Raji (cell line): Measurements from ENCODE around the gene SEMA5A.

Source experiments
- POLR2A ChIP-seq: IDR thresholded peaks from 2 replicates; pipeline ENCODE4 v1.6.1; 2011; ENCODE audit warnings: low read depth, low read length, control low read depth; ENCODE audit not compliant: insufficient read depth

Gene SEMA5A

DNA sequence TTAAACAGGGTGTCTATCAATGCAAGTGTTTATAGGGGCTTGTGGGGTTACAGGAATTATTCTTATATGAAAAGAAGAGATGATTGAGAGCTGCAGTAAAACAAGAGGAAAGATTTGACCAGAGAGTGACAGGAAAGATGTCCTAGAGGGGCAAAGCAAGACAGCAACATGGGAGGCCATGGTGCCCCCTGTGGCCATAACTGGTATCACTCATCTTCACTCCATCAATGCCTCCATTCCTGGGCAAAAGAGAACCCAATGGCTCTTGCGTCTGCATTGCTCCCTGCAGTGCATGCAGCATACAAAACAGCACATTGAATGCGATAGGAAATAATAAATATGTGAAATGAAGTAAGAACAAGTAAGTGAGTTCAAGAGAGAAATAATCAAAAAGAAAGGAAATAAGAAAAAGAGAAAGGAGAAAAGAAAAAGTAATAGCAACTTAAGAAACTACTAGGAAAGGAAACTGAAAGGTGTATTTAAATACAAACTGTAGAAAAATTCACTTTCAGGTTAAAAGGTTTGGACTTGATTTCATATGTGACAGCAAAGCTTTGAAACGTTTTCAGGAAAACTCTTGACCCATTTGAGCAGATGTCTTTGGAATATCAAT is 206.6 kb downstream of the SEMA5A start:
- no peak for TF ChIP-seq POLR2A

DNA sequence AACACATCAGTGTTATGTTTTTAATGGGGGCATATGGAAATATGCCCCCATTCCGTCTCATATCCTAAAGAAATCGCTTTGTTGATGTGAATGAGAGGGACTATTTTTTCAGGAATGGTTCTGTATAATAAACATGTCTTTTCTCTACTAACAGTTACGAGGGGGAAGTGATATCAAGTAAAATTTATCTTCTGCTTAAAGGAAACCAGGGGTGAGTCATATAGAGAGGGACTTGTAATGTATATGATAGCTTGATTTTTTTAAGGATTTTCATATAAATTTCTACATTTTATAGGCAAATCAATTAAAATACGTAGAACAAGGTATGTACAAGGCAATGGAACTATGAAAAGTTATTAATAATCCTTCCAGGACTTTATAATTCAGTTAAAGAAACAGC is 207.1 kb downstream of the SEMA5A start:
- TF ChIP-seq POLR2A = no peak

DNA sequence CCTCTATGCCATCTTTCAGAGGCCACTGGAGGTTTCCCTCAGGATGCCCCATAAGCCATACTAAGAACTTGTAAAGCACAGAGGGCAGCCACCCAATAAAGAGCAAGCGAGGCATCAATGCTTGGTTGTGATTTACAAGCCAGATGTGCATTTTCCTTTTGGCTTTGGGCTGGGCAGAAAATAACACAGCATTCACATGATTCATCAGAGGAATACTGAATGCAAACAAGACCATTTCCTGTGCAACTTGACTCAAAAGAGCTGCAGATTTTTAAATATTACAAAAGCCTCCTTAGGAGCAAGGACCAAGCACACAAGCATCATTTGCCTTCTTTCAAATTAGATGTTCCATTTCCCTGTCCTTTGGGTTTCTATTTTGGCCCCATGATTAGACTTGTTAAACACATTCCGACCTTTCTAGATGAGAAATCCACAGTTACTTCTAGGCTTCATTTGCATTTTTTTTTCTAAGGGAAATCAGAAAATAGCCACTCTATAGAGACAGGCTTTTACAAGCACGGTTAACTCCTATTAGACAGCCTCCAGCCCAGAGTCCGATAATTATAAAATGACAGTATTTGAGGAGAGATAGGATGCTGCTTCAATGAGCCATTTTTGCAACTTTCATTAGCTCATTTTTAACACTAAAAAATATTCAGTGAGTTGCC is 207.8 kb downstream of the SEMA5A start:
- no peak for TF ChIP-seq POLR2A

DNA sequence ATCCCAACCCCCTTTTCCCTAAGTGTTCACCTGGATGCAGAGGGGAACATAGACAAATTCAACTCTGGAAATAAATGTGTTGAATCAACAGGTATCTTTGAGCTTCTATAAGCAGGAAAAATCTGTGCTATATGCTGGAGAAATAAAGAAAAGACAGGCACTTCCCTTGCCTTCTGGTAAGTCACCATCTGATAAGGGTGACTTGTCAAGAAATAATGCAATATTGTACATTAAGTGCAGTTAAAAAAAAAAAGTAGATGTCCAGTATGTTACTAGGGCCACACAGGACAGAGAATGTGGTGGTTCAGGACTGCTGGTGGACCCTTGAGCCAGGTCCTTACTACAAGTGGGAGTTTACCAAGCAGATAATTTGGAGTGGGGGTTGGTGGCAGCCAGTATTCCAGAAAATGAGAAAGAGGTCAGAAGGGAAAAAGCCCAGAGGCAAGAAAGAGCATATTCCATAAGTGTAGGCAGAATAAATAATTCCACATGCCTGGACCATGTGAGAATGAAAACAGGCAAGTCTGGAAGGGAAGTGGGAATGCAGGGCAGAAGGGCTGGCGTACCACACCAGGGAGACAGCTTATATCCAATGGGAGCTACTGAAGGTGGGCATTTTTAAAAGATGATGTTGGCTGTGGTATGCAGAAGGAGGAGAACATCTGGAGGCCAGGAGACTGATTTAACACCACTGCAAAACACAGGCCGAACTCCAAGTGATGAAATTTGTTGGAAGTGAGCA is 209.9 kb downstream of the SEMA5A start:
- no peak for TF ChIP-seq POLR2A

DNA sequence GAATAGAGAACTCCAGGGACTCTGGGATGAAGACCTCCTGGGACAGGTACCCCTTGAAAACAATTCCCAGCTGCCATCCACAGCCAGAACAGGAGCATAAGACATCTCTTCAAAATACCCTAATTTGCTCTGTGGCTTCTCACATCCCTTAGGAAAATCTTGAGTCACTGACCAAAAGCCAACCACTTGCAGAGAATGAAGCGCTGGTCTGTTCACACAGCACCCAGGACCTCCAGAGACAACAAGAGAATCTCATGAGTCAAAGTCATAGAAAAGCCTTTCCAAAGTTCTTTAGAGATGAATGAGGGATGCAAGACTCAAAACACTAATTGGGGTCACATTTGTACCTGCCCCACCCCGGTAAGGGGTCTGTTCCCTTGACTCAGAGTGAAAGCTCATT is 210.6 kb downstream of the SEMA5A start:
- TF ChIP-seq POLR2A = no peak

DNA sequence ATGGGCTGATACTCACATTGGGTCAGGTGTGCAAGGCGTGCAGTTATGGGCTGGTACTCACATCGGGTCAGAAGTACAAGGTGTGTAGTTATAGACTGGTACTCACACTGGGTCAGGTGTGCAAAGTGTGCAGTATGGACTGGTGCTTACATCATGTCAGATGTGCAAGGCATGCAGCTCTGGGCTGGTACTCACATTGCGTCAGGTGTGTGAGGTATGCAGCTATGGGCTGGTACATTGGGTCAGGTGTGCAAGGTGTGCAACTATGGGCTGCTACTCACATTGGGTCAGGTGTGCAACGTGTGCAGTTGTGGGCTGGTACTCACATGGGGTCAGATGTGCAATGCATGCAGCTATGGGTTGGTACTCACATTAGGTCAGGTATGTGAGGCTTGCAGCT is 213.8 kb downstream of the SEMA5A start:
- no peak for TF ChIP-seq POLR2A

DNA sequence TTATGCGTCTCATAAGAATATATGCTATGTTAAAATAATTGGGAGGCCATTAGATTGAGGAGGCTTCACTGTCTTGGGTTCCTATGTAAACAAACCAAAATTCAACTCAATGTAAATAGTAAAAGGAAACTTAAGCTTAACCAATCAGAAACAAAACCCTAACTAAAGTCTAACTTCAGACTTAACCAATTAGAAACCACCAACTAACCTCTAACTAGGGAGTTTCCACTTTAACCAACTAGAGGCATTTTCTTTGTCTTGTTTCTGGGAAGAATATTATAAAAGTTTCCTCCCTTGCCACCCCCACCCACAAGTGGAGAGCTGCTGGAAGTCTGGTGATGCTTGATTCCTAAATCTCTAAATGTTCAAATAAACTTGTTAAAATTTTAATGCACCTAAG is 214.5 kb downstream of the SEMA5A start:
- TF ChIP-seq POLR2A = no peak

DNA sequence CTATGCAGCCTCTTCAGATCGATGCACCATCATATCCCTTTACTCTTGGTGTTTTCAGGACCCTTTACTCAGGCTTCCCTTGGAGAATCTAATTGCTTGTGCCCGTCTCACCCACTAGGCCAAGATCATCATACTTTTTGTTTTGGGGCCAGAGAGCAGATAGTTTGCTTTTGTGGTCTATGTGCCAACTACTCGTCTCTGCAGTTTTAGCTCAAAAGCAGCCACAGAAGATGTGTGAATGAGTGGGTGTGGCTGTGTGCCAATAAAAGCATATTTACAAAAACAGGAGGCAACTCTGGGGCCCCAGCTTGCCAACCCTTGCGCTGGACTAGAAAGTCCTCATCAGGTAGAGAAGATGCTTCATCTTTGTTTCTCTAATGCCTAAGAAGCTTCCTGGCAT is 216.8 kb downstream of the SEMA5A start:
- no peak for TF ChIP-seq POLR2A

DNA sequence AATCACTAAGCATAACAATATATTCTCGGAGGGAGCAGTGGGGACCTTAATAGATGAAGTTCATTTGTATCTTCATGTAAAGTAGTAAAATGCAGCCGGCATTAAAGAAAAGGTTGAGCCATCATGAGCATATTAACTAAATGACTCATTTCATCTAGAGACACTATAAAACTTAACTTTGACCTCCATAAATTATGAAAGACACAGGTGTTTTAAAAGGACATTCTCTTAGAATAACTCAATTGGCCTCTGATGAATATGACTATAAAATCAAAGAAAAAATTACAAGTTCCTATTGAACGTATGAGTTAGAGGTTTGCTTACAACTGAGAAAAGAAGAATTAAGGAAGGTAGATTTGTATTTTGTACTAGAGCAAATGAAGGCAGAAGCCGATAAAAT is 220.3 kb downstream of the SEMA5A start:
- TF ChIP-seq POLR2A = no peak

DNA sequence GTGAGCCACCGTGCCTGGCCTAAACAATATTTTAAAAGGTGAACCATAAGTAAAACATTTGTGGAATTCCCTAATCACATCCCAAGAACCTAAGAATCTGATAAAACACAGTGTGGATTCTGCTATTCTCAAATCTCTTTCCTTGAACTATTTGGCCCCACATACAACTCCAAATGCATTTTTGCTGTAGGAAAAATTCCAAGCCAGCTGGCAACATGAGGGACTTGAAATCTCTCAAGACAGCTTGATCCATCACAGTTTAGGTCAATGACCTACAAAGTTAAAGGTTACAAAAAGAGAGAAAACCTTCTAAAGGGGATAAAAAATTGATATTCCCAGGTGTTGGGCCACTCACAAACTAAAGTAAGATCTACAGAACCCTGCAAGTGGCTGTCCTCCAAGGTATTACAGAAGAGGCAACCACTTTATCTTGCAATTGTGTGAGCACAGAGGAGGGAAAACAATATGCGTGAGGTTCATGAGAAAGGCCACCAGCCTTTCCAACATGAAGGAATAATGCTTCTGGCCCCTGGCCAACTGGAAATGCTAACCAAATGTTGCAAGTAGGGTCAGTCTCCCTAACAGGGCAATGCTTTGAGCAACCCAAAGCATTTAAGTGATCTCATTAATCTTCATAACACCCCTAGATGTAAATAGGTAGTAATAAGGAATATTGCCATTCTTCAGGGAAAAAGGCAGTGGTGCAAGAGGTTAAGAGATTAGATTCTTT is 221.4 kb downstream of the SEMA5A start:
- TF ChIP-seq POLR2A = no peak

DNA sequence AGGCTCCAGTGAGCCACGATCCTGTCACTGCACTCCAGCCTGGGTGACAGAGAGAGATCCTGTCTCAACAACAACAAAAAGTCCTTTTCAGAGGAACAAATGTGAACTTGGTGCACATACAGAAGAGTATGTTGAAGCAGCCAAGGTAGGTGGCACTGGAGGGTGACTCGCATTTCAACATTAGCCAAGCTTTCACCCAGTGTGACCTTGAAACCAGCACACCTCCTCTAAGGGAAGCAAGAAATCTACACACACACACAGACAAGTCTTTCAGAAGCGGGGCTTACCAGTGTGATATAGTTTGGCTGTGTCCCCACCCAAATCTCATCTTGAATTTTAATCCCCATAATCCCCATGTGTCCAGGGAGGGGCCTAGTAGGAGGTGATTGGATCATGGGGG is 225.2 kb downstream of the SEMA5A start:
- TF ChIP-seq POLR2A = no peak

DNA sequence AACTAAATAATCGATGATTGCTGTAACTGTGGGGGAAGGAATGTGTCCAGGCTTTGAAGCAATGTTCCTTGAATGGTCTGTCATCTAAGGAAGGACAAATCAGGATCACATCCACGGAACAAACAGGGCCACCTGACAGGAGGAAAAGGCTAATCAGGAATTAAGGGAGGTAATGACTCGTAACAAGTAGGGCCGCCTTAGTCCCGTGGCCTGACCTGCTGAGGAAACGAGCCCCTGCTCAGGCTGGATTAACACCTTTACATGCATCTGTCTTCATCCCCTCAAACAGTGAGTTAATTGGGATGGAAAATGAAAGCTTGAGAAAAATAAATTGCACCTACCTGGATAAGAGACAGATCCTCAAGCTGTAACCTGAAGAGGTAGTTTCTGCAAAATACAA is 227.8 kb downstream of the SEMA5A start:
- TF ChIP-seq POLR2A = no peak

DNA sequence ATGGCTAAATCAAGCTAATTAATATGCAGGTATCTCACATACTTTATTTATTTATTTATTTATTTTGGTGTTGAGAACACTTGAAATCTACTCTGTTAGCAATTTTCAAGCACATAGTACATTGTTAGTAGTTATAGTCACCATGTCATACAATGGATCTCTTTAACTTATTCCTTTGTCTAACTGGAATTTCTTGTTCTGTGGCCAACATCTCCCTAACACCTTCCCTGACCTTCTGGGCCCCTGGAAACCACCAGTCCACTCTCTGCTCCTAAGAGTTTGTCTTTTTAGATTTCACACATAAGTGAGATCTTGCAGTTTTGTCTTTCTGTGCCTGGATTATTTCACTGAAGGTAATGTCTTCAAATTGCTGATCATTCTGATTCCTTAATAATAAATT is 229.1 kb downstream of the SEMA5A start:
- no peak for TF ChIP-seq POLR2A

DNA sequence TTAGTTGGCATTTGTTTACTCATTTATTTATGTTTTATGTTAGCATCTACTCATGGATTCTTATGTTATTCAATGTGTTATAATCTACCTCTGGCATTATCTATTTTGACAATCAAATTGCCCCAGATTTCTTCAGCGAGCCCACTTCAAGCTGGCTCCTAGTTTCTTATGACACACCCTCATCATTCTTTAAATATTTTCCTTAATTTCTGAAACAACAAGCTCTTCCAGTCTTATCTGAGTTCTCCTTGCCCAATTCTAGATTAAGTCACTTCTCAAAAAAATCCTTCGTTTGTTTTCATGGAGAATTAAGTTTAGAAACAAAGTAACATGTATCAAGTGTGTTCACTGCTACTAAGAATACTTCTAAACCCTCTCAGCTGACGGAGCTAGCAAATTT is 229.8 kb downstream of the SEMA5A start:
- TF ChIP-seq POLR2A = no peak

DNA sequence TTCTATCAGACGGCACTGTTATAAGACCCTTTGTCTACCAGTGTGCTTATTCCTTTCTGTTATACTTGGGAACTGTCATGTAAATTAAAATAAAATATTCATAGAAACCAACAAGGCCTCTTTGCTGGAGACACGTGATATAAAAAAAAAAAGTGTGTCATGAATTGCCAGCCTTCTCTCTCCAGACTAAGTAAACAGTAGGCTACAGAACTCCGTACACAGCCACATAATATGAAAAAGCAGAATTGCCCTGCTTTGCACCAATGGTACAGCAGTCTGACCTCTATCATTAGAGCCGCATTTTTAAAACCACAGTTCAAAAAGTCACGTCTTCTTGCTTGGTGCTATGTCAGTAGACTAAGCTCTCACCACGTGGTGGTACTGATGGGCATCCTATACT is 231.3 kb downstream of the SEMA5A start:
- TF ChIP-seq POLR2A = no peak

DNA sequence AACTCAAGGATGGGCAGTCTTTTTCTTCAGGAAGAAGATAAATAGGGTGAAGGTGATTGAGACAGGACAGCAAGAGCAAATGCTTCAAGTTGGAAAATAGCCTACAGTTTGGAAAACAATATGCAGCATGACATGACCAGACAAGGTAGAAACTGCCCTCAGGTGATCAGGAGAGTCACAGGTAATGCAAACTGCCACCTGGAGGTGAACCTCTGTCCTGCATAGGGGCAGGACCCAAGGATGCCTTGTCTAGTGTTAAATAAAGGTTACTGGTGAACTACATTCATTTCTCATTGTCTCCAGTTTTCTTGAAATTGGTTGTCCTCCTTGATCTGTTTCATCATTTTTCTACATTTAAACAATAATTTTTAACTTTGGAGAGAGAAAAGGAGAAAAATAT is 232.1 kb downstream of the SEMA5A start:
- no peak for TF ChIP-seq POLR2A
